GM18502 (cell line): ENCODE measurements around the gene PPP1R13B.

Source experiments
- ATAC-seq: cut with Tn5 transposase; IDR thresholded peaks from one replicate; pipeline ENCODE4 v1.9.1; 2021; ENCODE audit warnings: mild to moderate bottlenecking; ENCODE audit not compliant: unreplicated experiment, poor library complexity

The PPP1R13B gene

GRCh38 chr14:103692159-103692558 is 155.2 kb downstream of the PPP1R13B start:
- ATAC-seq, result peak; percentile 19

DNA sequence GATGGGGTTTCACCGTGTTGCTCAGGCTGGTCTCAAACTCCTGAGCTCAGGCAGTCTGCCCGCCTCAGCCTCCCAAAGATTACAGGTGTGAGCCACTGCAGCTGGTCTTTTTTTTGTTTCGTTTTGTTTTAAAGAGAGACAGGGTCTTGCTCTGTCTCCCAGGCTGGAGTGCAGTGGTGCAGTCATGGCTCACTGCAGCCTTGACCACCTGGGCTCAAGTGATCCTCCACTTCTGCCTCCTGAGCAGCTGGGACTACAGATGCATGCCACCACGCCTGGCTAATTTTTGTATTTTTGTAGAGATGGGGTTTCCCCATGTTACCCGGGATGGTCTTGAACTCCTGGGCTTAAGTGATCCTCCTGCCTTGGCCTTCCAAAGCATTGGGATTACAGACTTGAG is 155.7 kb downstream of the PPP1R13B start:
- ATAC-seq, result peak; percentile 65

DNA sequence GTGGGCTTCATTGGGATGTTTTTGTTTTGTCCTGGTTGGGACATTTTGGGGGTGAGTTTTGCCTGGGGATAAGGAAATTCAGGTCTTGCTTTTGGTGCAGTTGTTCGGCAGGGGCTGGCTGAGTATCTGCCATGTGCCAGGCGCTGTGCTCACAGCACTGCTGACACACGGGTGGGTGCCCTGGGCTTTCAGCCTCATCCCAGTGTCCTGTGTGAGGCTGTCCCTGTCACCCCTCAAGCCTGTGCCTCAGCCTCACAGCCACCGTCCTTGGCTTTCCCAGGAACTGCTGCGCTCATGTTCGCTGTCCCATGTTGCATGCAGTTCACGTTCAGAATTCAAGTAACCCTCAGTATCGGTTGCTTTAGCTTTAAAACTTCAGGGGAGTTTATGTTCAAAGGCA is 157.0 kb downstream of the PPP1R13B start:
- ATAC-seq, result no peak

- ATAC-seq, result peak; percentile 81
Observed at GRCh38 chr14:103688906-103689902, 158.2 kb downstream of the PPP1R13B start.

DNA sequence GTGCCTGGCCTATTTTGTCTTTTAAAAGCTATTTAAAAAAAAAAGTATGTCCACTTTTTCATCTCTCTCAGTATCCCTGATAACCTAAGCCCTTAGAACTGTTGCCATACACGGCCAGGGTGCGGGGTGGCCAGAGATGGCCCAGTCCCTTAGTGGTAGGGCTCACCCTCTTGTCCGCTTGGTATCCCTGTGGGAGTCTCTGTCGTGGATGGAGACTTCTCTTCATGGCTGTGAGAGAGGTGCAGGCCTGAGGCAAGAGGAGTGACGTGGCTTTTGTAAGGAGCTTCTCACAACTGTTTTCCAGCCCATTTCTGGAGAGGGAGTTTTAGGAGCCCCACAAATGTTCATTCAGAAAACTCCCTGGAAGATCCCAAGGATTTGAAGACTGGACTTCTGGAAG is 158.9 kb downstream of the PPP1R13B start:
- ATAC-seq, result no peak

DNA sequence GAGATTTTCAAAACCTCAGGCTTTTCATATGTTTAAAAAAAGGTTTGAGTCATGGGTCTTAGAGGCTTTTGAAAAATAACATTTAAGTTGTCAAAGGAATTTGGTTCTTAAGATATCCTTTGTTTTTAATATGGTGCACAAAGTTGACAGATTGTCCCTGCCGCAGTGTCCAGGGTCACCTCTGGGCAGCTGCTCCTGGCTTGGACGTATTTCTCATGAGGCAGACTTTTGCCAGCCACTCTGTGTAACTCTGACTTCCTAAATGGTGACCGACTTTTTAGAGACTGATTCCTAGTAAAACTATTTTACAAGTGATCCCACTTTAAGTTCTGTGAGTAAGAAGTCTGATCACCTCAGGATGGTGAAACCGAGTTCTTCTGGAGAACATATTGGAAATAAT is 159.7 kb downstream of the PPP1R13B start:
- no peak for ATAC-seq

- ATAC-seq, result no peak
Observed at GRCh38 chr14:103686831-103687485, 160.4 kb downstream of the PPP1R13B start.

DNA sequence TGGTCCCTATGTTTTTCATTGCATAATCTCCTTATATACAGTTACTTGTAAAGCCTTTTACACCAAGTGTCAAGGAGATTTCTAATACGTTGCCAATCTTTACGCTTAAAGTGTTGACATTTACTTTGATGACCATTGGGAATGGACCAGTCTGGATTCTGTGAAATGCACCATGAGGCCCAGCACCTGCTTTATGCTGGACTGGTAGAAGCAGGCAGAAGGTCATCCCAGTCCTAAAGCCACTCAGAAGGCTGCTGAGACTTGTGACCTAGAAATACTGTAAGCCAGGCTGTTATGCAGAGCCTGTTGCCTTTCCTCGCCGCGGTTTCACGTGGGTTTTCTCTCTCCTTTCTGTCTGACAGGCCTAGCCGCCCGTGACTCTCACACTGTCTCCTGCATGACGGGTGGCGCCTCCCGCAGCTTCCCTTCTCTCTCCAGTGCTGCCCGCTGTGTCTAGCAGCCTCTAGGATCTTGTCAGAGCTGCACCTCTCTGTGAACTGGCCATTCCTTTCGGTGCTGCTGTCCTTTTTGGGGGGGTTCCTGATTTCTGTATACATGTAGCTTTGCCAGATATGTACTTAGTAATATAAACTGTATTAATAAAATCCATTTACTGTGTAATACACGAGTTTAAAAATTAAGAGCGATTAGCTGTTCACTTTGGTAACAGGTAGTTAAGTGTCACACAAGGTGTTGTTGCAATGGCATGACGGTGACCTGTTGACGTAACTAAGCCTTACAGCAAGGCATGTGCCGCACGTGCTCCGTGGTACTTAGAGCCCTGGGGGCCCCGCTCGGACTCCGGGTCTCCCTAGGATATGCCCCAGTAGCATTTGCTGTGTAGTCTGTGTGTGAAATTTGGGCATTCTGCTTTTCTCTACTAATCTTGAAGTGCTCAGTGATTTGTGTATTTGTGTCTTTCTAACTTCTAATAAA is 161.8 kb downstream of the PPP1R13B start:
- no peak for ATAC-seq

GRCh38 chr14:103684871-103685270 is 162.5 kb downstream of the PPP1R13B start:
- no peak for ATAC-seq

- no peak for ATAC-seq
Observed at GRCh38 chr14:103684471-103684870, 162.9 kb downstream of the PPP1R13B start.
